Heart left ventricle (tissue), 13 donors: ENCODE results near the gene SLC25A18.

Experiments
- POLR2A ChIP-seq, 2 donors: fragments of 450-650 bp; IDR thresholded peaks; one replicate each; pipeline ENCODE4 v1.6.1; 2017; ENCODE audit warnings: antibody characterized with exemption in 2 of 2, mild to moderate bottlenecking in 2 of 2, moderate library complexity in 2 of 2
- TF ChIP-seq, protein P1 (sequence below), 12 donors: fragments of 200-600 bp; sonication (generic) in 4 of 12; IDR thresholded peaks; one replicate each; pipeline versions ENCODE4 v1.5.0 to v1.8.0; 2018 to 2022; ENCODE audit warnings: antibody characterized with exemption in 12 of 12, mild to moderate bottlenecking in 5 of 12
- donor health status: ischemic (EF 13 %, LVEDD 7.1; RV severe dilation, severe dysfunction).
- donor health status: DM: no; HTN: yes; CAD: no.
- donor health status: DM: no; HTN: no; CAD: no.
- donor health status: ischemic (EF 25% LVEDD 6.9; RV normal size, moderate dysfunction).
- donor health status: ischemic (EF 25% LVEDD 5.7; RV mildly dilated, moderate dysfunction).
- donor health status: ischemic (EF 35%, LVEDD 5.7; RV mildly dilated, moderate dysfunction).
- donor health status: nonischemic (EF 11% LVEDD 7.7; RV severe dilation, severe dysfunction).
- donor health status: DM: yes; HTN: yes; CAD: no.
- donor health status: PGD.
- donor health status: ischemic (EF 29% LVEDD 5.4; RV normal size, mild dysfunction).
- donor health status: nonischemic (EF 23%, LVEDD 6.1; RV moderate dilation, normal function).

DNA sequence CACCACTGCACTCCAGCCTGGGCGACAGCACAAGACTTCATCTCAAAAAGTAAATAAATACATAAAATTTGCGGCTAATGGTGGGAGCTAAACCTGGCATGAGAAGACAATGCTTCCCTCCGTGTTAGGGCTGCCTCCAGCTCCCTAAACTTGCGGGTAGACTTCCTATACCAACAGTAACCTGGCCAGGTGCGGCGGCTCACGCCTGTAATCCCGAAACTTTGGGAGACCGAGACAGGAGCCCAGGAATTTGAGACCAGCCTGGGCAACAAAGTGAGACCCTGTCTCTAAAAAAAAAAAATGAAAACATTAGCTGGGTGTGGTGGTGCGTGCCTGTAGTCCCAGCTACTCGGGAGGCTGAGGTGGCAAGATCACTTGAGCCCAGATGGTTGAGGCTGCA, 25.3 kb downstream of the SLC25A18 start:
- no peak for TF ChIP-seq POLR2A (IDR thresholded peaks at IDR 0.05)
- TF ChIP-seq, protein P1, sequence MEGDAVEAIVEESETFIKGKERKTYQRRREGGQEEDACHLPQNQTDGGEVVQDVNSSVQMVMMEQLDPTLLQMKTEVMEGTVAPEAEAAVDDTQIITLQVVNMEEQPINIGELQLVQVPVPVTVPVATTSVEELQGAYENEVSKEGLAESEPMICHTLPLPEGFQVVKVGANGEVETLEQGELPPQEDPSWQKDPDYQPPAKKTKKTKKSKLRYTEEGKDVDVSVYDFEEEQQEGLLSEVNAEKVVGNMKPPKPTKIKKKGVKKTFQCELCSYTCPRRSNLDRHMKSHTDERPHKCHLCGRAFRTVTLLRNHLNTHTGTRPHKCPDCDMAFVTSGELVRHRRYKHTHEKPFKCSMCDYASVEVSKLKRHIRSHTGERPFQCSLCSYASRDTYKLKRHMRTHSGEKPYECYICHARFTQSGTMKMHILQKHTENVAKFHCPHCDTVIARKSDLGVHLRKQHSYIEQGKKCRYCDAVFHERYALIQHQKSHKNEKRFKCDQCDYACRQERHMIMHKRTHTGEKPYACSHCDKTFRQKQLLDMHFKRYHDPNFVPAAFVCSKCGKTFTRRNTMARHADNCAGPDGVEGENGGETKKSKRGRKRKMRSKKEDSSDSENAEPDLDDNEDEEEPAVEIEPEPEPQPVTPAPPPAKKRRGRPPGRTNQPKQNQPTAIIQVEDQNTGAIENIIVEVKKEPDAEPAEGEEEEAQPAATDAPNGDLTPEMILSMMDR (IDR thresholded peaks at IDR 0.05): no peak
